Breast epithelium (tissue), 3 donors: ENCODE measurements around the gene RBP5.

Experiments
- POLR2A ChIP-seq: fragments of 450-650 bp; IDR thresholded peaks from one replicate; pipeline ENCODE4 v1.6.1; 2016; ENCODE audit warnings: antibody characterized with exemption, mild to moderate bottlenecking, moderate library complexity
- TF ChIP-seq, protein P1 (sequence below), 3 donors: fragments of 450-650 bp; IDR thresholded peaks; one replicate each; pipeline ENCODE4 v1.5.1; 2016 to 2017; ENCODE audit warnings: antibody characterized with exemption in 3 of 3, mild to moderate bottlenecking in 3 of 3, moderate library complexity in 3 of 3

DNA sequence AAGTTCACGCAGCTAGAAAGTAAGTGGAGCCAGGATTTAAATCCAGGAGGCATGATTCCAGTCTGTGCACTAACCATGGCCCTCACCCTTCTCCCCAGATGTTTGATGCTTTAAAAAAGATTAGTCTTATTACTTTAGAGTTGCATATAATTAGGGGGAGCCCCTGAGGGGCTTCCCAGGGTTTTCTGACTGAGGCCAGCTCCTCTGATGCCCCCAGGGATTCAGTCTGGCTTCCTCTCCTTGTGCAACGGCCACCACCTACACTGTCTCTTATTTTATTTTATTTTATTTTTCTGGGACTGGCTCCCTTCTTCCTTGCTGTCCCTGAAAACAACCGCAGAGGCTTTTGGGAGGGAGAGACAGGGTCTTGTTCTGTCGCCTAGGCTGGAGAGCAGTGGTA lies 24.1 kb upstream of the RBP5 start:
- TF ChIP-seq POLR2A: no peak
- TF ChIP-seq, protein P1, sequence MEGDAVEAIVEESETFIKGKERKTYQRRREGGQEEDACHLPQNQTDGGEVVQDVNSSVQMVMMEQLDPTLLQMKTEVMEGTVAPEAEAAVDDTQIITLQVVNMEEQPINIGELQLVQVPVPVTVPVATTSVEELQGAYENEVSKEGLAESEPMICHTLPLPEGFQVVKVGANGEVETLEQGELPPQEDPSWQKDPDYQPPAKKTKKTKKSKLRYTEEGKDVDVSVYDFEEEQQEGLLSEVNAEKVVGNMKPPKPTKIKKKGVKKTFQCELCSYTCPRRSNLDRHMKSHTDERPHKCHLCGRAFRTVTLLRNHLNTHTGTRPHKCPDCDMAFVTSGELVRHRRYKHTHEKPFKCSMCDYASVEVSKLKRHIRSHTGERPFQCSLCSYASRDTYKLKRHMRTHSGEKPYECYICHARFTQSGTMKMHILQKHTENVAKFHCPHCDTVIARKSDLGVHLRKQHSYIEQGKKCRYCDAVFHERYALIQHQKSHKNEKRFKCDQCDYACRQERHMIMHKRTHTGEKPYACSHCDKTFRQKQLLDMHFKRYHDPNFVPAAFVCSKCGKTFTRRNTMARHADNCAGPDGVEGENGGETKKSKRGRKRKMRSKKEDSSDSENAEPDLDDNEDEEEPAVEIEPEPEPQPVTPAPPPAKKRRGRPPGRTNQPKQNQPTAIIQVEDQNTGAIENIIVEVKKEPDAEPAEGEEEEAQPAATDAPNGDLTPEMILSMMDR (IDR thresholded peaks at IDR 0.05): no peak
